K562 (cell line): ENCODE results near the gene PACS1. TPM values are rescaled to one million over a fixed set of nuclear protein-coding genes. Genes with fewer than 3 reads are reported as not detected.

ENCODE experiments used
- ATAC-seq: fragments of 200-7000 bp; cut with Tn5 transposase; 3 replicates; pipeline ENCODE4 v1.9.1; 2020; ENCODE audit warnings: moderate library complexity
- BruUV-seq: library from RNA; stranded (reverse); fragments of 400-500 nt; replicated peaks from 2 replicates; lab custom pipeline; 2021; lab: Mats Ljungman, UMichigan
- CTCF ChIA-PET: fragments of 300-600 bp; formaldehyde crosslinking; extraction: SDS; loops from one replicate; lab custom pipeline; 2021; ENCODE audit warnings: low intra/inter-chr PET ratio; lab: Yijun Ruan, JAX
- POLR2A ChIA-PET: fragments of 300-600, 350-650 bp; sonication (Branson Sonifier 250); formaldehyde crosslinking; extraction: SDS; loops from one replicate; lab custom pipeline; 2021; ENCODE audit warnings: antibody characterized with exemption, inconsistent platforms; lab: Yijun Ruan, JAX
- DNase-seq, 4 experiments: peaks; one replicate each; pipeline versions ENCODE4 v3.0.0 to v3.0.0-alpha.2; 2011 to 2018; ENCODE audit warnings: low spot score in 3 of 4, mixed read lengths in 3 of 4; ENCODE audit errors: extremely low read depth in 1 of 4
- FAIRE-seq: peaks from 2 replicates; lab custom pipeline; 2011; peaks lifted over from hg19 to GRCh38; lab: Jason Lieb, UNC
- H2AFZ ChIP-seq: 2 replicates; pipeline ENCODE4 v1.6.0; 2011; ENCODE audit warnings: low read depth, low read length, control low read depth, inconsistent platforms
- H3K27ac ChIP-seq: fragments of 200-600 bp; 3 replicates; pipeline ENCODE4 v1.8.0; 2011; ENCODE audit warnings: low read depth, mild to moderate bottlenecking, control low read depth, inconsistent platforms, low read length, moderate library complexity, mixed read lengths; ENCODE audit errors: extremely low read depth
- H3K27me3 ChIP-seq, 2 experiments: fragments of 300-600 bp in 1 of 2; 2 replicates in 1 of 2; 3 replicates in 1 of 2; pipeline versions ENCODE4 v1.6.0 to v1.8.0; 2011; ENCODE audit warnings: inconsistent platforms in 2 of 2, low read length in 2 of 2, mild to moderate bottlenecking in 1 of 2, mixed read lengths in 1 of 2, moderate library complexity in 1 of 2; ENCODE audit not compliant: control insufficient read depth in 2 of 2, insufficient read depth in 2 of 2
- H3K36me3 ChIP-seq: fragments of 300-600 bp; 3 replicates; pipeline ENCODE4 v1.8.0; 2011; ENCODE audit warnings: mild to moderate bottlenecking, low read length, inconsistent platforms; ENCODE audit not compliant: control insufficient read depth, insufficient read depth
- H3K4me1 ChIP-seq, 2 experiments: fragments of 200-600 bp in 1 of 2; replicated peaks in 1 of 2; 2 replicates in 1 of 2; 3 replicates in 1 of 2; pipeline versions ENCODE4 v1.5.1 to v1.8.0; 2011; ENCODE audit warnings: inconsistent platforms in 2 of 2, low read length in 2 of 2, mild to moderate bottlenecking in 1 of 2, mixed read lengths in 1 of 2, moderate library complexity in 1 of 2; ENCODE audit not compliant: control insufficient read depth in 2 of 2, insufficient read depth in 2 of 2
- H3K4me2 ChIP-seq: 2 replicates; pipeline ENCODE4 v1.6.1; 2011; ENCODE audit warnings: low read length, control low read depth, inconsistent platforms, mixed read lengths; ENCODE audit not compliant: insufficient read depth
- H3K4me3 ChIP-seq: fragments of 200-600 bp; sonication (generic), shearing (Covaris generic); 2 replicates; pipeline ENCODE4 v1.5.1; 2016; ENCODE audit warnings: control low read depth, inconsistent platforms
- H3K79me2 ChIP-seq: fragments of 200-600 bp; 3 replicates; pipeline ENCODE4 v1.8.0; 2011; ENCODE audit warnings: low read length, inconsistent platforms; ENCODE audit not compliant: control insufficient read depth, insufficient read depth
- H3K9ac ChIP-seq, 2 experiments: 2 replicates each; pipeline versions ENCODE4 v1.6.0 to v1.6.1; 2011; ENCODE audit warnings: low read depth in 2 of 2, low read length in 2 of 2, control low read depth in 1 of 2, inconsistent platforms in 1 of 2, mild to moderate bottlenecking in 1 of 2, mixed read lengths in 1 of 2; ENCODE audit not compliant: insufficient read depth in 1 of 2
- H3K9me1 ChIP-seq: one replicate; pipeline ENCODE4 v1.6.0; 2011; ENCODE audit warnings: inconsistent platforms, mild to moderate bottlenecking, low read length, moderate library complexity; ENCODE audit not compliant: control insufficient read depth, insufficient read depth
- H3K9me3 ChIP-seq: replicated peaks from 2 replicates; pipeline ENCODE4 v1.5.1; 2011; ENCODE audit warnings: low read depth, low read length, inconsistent platforms; ENCODE audit not compliant: control insufficient read depth, insufficient read depth
- H4K20me1 ChIP-seq: replicated peaks from 2 replicates; pipeline ENCODE4 v1.6.1; 2011; ENCODE audit warnings: low read length, inconsistent platforms, mixed read lengths; ENCODE audit not compliant: control insufficient read depth, insufficient read depth
- ARID3B ChIP-seq: fragments of 250-450 bp; sonication (Bioruptor Pico); IDR thresholded peaks from 2 replicates; pipeline ENCODE4 v1.4.0; 2020; ENCODE audit warnings: borderline replicate concordance
- CBX3 ChIP-seq, 2 experiments: IDR thresholded peaks; 1 replicate in 1 of 2; 2 replicates in 1 of 2; pipeline ENCODE4 v1.6.1; 2012; ENCODE audit warnings: inconsistent platforms in 2 of 2, low read length in 2 of 2, borderline replicate concordance in 1 of 2, control low read depth in 1 of 2
- COPS2 ChIP-seq: fragments of 450-650 bp; conservative IDR thresholded peaks from 2 replicates; pipeline ENCODE4 v1.6.1; 2016; ENCODE audit warnings: mild to moderate bottlenecking, moderate library complexity
- HMBOX1 ChIP-seq: sonication (generic); IDR thresholded peaks from 2 replicates; pipeline ENCODE4 v1.6.1; 2016
- IRF9 ChIP-seq: fragments of 450-650 bp; IDR thresholded peaks from 2 replicates; pipeline ENCODE4 v1.6.1; 2016; ENCODE audit warnings: missing biosample characterization, missing genetic modification characterization
- NELFE ChIP-seq: IDR thresholded peaks from 2 replicates; pipeline ENCODE4 v1.6.1; 2011; ENCODE audit warnings: mild to moderate bottlenecking; ENCODE audit not compliant: insufficient read depth, insufficient read length
- NFIC ChIP-seq: fragments of 450-650 bp; IDR thresholded peaks from 2 replicates; pipeline ENCODE4 v1.6.1; 2017; ENCODE audit warnings: mild to moderate bottlenecking, inconsistent platforms
- PTBP1 ChIP-seq: fragments of 200-400 bp; formaldehyde crosslinking; IDR thresholded peaks from 2 replicates; pipeline ENCODE4 v1.6.1; 2017; ENCODE audit warnings: low read depth, low read length
- SRSF9 ChIP-seq: fragments of 200-400 bp; formaldehyde crosslinking; IDR thresholded peaks from 2 replicates; pipeline ENCODE4 v1.6.1; 2017; ENCODE audit warnings: low read depth, low read length, borderline replicate concordance
- ZBTB34 ChIP-seq: fragments of 250-450 bp; sonication (Bioruptor Pico); IDR thresholded peaks from 2 replicates; pipeline ENCODE4 v1.8.0; 2021; ENCODE audit warnings: mild to moderate bottlenecking, moderate library complexity
- ZNF274 ChIP-seq: IDR thresholded peaks from 2 replicates; pipeline ENCODE4 v1.6.1; 2011; ENCODE audit warnings: low read depth, mild to moderate bottlenecking, low read length, moderate library complexity, borderline replicate concordance
- WGBS: fragments of 100-300 bp; shearing (Covaris generic); methylation state at CpG from one replicate; pipeline ENCODE4 v1.1.6; 2016; ENCODE audit warnings: low coverage, mixed read lengths; ENCODE audit not compliant: insufficient coverage; ENCODE audit errors: missing lambda C conversion rate; 5-methylcytosine and 5-hydroxymethylcytosine counted together
- in situ Hi-C: fragments of 300-500 bp; cut with MboI; formaldehyde crosslinking; loops from 4 replicates; pipeline ENCODE4 v1.15.0; 2018; ENCODE audit warnings: inconsistent platforms, mixed read lengths
- intact Hi-C: fragments of 100-400 bp; cut with micrococcal nuclease; formaldehyde crosslinking; loops from 2 replicates; pipeline ENCODE4 v1.14.2; 2022
- polyA plus RNA-seq, 8 experiments: library from polyadenylated mRNA; depleted of rRNA in 4 of 8; stranded (reverse) in 5 of 8; unstranded in 3 of 8; fragments of >200 nt; fragmentation: Nextera tagmentation in 2 of 8; fragmentation: Illumina TruSeq in 1 of 8; extraction: Ambion mirVana in 2 of 8; extraction: Trizol in 1 of 8; gene quantifications; 2 replicates each; pipeline versions ENCODE4 v1.2.1 to v1.2.3, GENCODE V29; 2011 to 2014; ENCODE audit warnings: inconsistent platforms in 1 of 8, missing spikeins in 1 of 8
- total RNA-seq, 7 experiments: library from RNA; depleted of rRNA in 6 of 7; stranded (reverse); fragments of >200 nt in 6 of 7; fragmentation: Illumina TruSeq in 2 of 7; extraction: Trizol in 2 of 7; gene quantifications; 2 replicates each; pipeline versions ENCODE4 v1.2.1 to v1.2.3, GENCODE V29; 2011 to 2021; ENCODE audit warnings: low replicate concordance in 1 of 7

PACS1 gene
- total and polyA plus RNA-seq, 9 of the 15 experiments (the other 6 are each of a cell fraction or from before 2014, with no cell fraction given) = 0.34 to 28.1 (median 8.5) TPM

GRCh38 chr11:66207816-66208215 lies 137.7 kb downstream of the PACS1 start:
- Histone ChIP-seq H4K20me1 (no peaks in the 10 kb centered on the region), H3K9me3 (no peaks in the 10 kb centered on the region), H2AFZ (no peak overlapping the region), H3K27ac (no peak overlapping the region), H3K79me2 (no peaks in the 10 kb centered on the region), H3K9me1 (no peaks in the 10 kb centered on the region), H3K4me2 (no peak overlapping the region), H3K4me3 (no peak overlapping the region), H3K9ac (peak overlapping the region in 1 of 2 experiments; percentile 45; a peak in 1 of 4 replicates), H3K27me3 (no peaks in the 10 kb centered on the region), H3K4me1 (peaks cover 3 to 4% of the 10 kb centered on the region in 2 experiments; a peak in 2 of 5 replicates), H3K36me3 (peaks cover 11% of the 10 kb centered on the region; the same call in 1 of the 3 replicates)
- in situ Hi-C loops (no loop called here), intact Hi-C loops (no loop called here)
- no TSS peak for BruUV-seq
- DNase-seq (no peak), FAIRE-seq (no peak), ATAC-seq (no peak)
- ChIA-PET POLR2A (no interaction called here), CTCF (no interaction called here)
- 73% methylated on average over 7 of the region's 7 CpGs for WGBS
- TF ChIP-seq ZNF274 (no peak), CBX3 (IDR thresholded peaks at IDR 0.05; ENCODE audit: borderline replicate concordance in 1 of 2, low read length in 2 of 2) (no peak)

- in situ Hi-C loops (no loop called here), intact Hi-C loops (no loop called here)
- no peaks in the 10 kb centered on the region for H3K27me3 ChIP-seq
- no peaks in the 10 kb centered on the region for H4K20me1 ChIP-seq
- H3K9me1 ChIP-seq = no peaks in the 10 kb centered on the region
- no peak overlapping the region for H2AFZ ChIP-seq
- no peak overlapping the region for H3K4me3 ChIP-seq
- H3K9me3 ChIP-seq = no peaks in the 10 kb centered on the region
- no TSS peak for BruUV-seq
- DNase-seq = no peak
- H3K4me1 ChIP-seq = peaks cover 3 to 4% of the 10 kb centered on the region in 2 experiments; a peak in 2 of 5 replicates
- H3K9ac ChIP-seq = no peak overlapping the region
- no peak overlapping the region for H3K4me2 ChIP-seq
- ATAC-seq = no peak
- CTCF ChIA-PET = no interaction called here
- WGBS = 82% methylated on average over 8 of the region's 8 CpGs
- POLR2A ChIA-PET = interaction anchor here (0.6 kb wide), 1 partner anchor 321 kb away, joined by 4 read pairs; the partner anchor contains the start of gene CCDC85B
- no peak overlapping the region for H3K27ac ChIP-seq
- H3K79me2 ChIP-seq = no peaks in the 10 kb centered on the region
- peaks cover 20% of the 10 kb centered on the region; the same call in 1 of the 3 replicates for H3K36me3 ChIP-seq
- FAIRE-seq = no peak
- no peak for TF ChIP-seq HMBOX1
- no peak for TF ChIP-seq PTBP1
- TF ChIP-seq ARID3B (CRISPR knock-in tag) = no peak
- TF ChIP-seq SRSF9 = no peak
- no peak for TF ChIP-seq COPS2
- no peak for TF ChIP-seq ZBTB34 (CRISPR knock-in tag)
- no peak for TF ChIP-seq IRF9 (tag)
- TF ChIP-seq NELFE = no peak
- TF ChIP-seq NFIC = no peak
Measured at GRCh38 chr11:66211100-66211499, 141.0 kb downstream of the PACS1 start.
